Smooth muscle cell (in vitro differentiated cells): Measurements from ENCODE around the gene NCSTN. TPM values are rescaled to one million over a fixed set of nuclear protein-coding genes. Genes with fewer than 3 reads are reported as not detected.

Source experiments
- DNase-seq: peaks from one replicate; lab custom pipeline; 2025; ENCODE audit not compliant: unreplicated experiment; lab: John Stamatoyannopoulos, UW
- H2AFZ ChIP-seq: fragments of 200-600 bp; sonication (generic); 2 replicates; pipeline ENCODE4 v1.6.0; 2016; ENCODE audit warnings: antibody characterized with exemption, low read depth, mild to moderate bottlenecking
- H3F3A ChIP-seq: fragments of 200-600 bp; sonication (generic); 2 replicates; pipeline ENCODE4 v1.6.0; 2017; ENCODE audit warnings: antibody characterized with exemption, low read depth
- H3K27ac ChIP-seq: fragments of 200-600 bp; sonication (generic); 2 replicates; pipeline ENCODE4 v1.5.1; 2016; ENCODE audit warnings: low read depth, mild to moderate bottlenecking
- H3K27me3 ChIP-seq: fragments of 200-600 bp; sonication (generic); 2 replicates; pipeline ENCODE4 v1.6.1; 2016; ENCODE audit warnings: low read depth, mild to moderate bottlenecking
- H3K36me3 ChIP-seq: fragments of 200-600 bp; sonication (generic); 2 replicates; pipeline ENCODE4 v1.5.1; 2016; ENCODE audit warnings: low read depth
- H3K4me1 ChIP-seq: fragments of 200-600 bp; sonication (generic); 2 replicates; pipeline ENCODE4 v1.5.1; 2016; ENCODE audit warnings: low read depth
- H3K4me2 ChIP-seq: fragments of 200-600 bp; sonication (generic); 2 replicates; pipeline ENCODE4 v1.6.0; 2016; ENCODE audit warnings: mild to moderate bottlenecking
- H3K4me3 ChIP-seq: fragments of 200-600 bp; sonication (generic); 2 replicates; pipeline ENCODE4 v1.5.1; 2016; ENCODE audit warnings: mild to moderate bottlenecking
- H3K79me2 ChIP-seq: fragments of 200-600 bp; sonication (generic); 2 replicates; pipeline ENCODE4 v1.6.0; 2016; ENCODE audit warnings: low read depth, mild to moderate bottlenecking
- H3K9ac ChIP-seq: fragments of 200-600 bp; sonication (generic); 2 replicates; pipeline ENCODE4 v1.6.0; 2016; ENCODE audit warnings: low read depth
- H3K9me3 ChIP-seq: fragments of 200-600 bp; sonication (generic); replicated peaks from 2 replicates; pipeline ENCODE4 v1.5.1; 2016; ENCODE audit warnings: low read depth
- H4K20me1 ChIP-seq: fragments of 200-600 bp; sonication (generic); 2 replicates; pipeline ENCODE4 v1.6.0; 2016; ENCODE audit warnings: low read depth
- WGBS: methylation state at CpG from one replicate; pipeline ENCODE4 v1.1.7; 2016; ENCODE audit warnings: low lambda C conversion rate; 5-methylcytosine and 5-hydroxymethylcytosine counted together
- polyA plus RNA-seq: library from polyadenylated mRNA; unstranded; fragments of >200 nt; fragmentation: Nextera tagmentation; extraction: Ambion mirVana; gene quantifications from 2 replicates; pipeline ENCODE4 v1.2.1, GENCODE V29; 2016
- total RNA-seq: library from RNA; depleted of rRNA; stranded (reverse); fragments of >200 nt; gene quantifications from 2 replicates; pipeline ENCODE4 v1.2.3, GENCODE V29; 2014
- TF ChIP-seq, protein P1 (sequence below): fragments of 200-600 bp; sonication (generic); IDR thresholded peaks from 2 replicates; pipeline ENCODE4 v1.5.1; 2017; ENCODE audit warnings: borderline replicate concordance, mild to moderate bottlenecking, antibody characterized with exemption; ENCODE audit not compliant: insufficient read depth, poor library complexity, severe bottlenecking

Gene NCSTN
- total and polyA plus RNA-seq, 2 experiments from 2014 or later = 73.4 to 81.4 TPM

DNA sequence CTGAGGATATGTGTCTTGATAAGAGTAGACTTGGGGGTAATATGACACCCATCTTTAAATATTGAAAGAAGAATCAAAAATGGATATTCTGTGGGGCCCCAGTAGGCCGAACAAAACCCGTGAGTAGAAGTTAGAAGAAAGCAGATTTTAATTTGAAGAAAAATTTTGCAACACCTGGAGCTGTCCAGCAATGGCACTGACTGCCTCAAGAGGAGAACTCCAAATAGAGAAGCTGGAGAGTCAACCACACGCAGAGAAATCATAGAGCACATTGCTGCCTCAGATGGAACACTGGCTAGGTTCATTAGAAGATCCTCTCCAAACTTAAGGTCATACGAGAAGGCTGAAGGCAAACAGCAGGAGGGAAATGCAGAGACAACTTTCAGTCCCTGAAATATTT lies 30.5 kb downstream of the NCSTN start:
- Histone ChIP-seq H4K20me1 (no peaks in the 10 kb centered on the region), H3K9ac (no peak overlapping the region), H3K9me3 (no peaks in the 10 kb centered on the region), H3K27ac (no peak overlapping the region), H3K4me1 (peaks cover 10% of the 10 kb centered on the region), H3K79me2 (no peaks in the 10 kb centered on the region), H3K36me3 (no peaks in the 10 kb centered on the region), H2AFZ (no peak overlapping the region), H3F3A (no peaks in the 10 kb centered on the region), H3K27me3 (no peaks in the 10 kb centered on the region), H3K4me3 (no peak overlapping the region), H3K4me2 (no peak overlapping the region)
- WGBS = 94% methylated on average over 4 of the region's 4 CpGs
- no peak for DNase-seq
- TF ChIP-seq, protein P1, sequence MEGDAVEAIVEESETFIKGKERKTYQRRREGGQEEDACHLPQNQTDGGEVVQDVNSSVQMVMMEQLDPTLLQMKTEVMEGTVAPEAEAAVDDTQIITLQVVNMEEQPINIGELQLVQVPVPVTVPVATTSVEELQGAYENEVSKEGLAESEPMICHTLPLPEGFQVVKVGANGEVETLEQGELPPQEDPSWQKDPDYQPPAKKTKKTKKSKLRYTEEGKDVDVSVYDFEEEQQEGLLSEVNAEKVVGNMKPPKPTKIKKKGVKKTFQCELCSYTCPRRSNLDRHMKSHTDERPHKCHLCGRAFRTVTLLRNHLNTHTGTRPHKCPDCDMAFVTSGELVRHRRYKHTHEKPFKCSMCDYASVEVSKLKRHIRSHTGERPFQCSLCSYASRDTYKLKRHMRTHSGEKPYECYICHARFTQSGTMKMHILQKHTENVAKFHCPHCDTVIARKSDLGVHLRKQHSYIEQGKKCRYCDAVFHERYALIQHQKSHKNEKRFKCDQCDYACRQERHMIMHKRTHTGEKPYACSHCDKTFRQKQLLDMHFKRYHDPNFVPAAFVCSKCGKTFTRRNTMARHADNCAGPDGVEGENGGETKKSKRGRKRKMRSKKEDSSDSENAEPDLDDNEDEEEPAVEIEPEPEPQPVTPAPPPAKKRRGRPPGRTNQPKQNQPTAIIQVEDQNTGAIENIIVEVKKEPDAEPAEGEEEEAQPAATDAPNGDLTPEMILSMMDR = no peak

DNA sequence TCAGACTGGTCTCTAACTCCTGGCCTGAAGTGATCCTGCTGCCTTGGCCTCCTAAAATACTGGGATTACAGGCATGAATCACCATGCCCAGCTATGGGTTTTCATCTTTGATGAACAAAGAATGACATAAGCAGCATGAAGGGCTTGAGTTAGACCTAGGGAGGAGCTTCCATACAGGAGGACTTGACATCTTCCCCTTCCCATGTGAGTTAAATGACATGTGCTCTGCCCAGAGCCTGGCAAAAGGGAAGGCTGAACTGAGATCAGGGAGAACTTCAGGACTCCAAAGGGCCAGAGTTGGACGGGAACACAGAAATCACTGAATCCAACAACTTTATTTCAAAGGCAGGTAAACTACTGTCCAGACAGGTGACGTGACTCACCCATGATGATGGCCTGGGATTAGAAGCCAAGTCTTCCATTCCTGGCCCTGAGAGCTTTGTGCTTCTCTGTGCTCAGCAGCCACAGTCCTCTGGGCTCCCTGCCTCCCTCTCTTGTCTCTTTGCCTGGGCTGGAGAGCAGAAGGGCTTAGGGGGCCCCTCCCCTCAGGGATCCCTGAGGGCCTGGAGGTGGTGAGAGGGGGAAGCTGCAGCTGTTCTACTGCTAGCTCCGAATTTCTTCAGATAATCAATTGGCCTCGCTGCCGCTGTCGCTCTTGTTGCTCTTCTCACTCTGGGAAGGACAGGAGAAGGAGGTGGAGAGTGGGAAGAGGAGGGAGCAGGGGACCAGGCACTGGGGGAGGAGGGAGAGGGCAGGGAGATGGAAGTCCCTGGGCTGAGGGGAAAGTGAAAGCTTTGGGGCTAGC lies 31.3 kb downstream of the NCSTN start:
- H3K4me3 ChIP-seq = no peak overlapping the region
- H3K27ac ChIP-seq = no peak overlapping the region
- H3K27me3 ChIP-seq = no peaks in the 10 kb centered on the region
- no peak overlapping the region for H3K9ac ChIP-seq
- H3K36me3 ChIP-seq = no peaks in the 10 kb centered on the region
- H3K4me1 ChIP-seq = peaks cover 10% of the 10 kb centered on the region
- no peaks in the 10 kb centered on the region for H4K20me1 ChIP-seq
- H3K9me3 ChIP-seq = no peaks in the 10 kb centered on the region
- no peaks in the 10 kb centered on the region for H3K79me2 ChIP-seq
- DNase-seq = no peak
- no peak overlapping the region for H2AFZ ChIP-seq
- WGBS = 45% methylated on average over 6 of the region's 6 CpGs
- H3F3A ChIP-seq = no peaks in the 10 kb centered on the region
- TF ChIP-seq, protein P1 = no peak
- no peak overlapping the region for H3K4me2 ChIP-seq

DNA sequence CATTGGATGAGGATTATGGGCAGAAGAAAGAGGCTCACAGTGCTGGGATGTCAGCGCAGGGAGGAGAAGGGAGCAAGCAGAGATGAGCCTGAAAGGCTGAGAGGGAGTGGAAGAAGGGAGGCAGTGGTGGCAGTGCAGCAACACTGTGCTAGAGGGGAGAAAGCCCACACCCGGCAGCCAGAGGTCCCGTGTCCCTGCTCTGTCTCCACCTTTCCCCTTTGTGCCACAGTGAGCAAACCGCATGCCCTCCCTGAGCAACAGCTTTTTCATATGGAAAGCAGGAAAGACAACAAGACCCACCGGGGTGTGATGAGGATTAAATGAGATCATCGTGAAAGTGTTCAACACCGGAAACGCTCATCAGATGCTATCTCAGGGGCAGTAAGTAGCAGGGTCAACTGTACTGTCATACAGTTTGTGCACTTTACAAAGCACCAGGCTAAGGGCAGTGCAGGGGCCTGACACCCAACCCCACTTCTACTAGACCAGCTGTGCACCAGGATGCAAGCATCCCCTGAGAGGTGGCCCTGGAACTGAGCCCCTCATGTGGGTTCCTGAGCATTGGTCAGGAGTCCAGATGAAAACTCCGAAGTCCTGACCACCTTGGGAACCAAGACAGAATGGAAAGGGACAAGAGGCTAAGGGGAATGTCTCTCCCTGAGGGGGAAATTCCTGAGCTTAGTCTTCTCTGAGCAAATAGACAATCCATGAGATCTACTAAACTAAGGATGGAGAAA lies 32.8 kb downstream of the NCSTN start:
- Histone ChIP-seq H3K36me3 (no peaks in the 10 kb centered on the region), H3K9ac (no peak overlapping the region), H3K27ac (no peak overlapping the region), H3K4me3 (no peak overlapping the region), H3K4me2 (peak overlapping the region; percentile 55), H3K27me3 (no peaks in the 10 kb centered on the region), H4K20me1 (no peaks in the 10 kb centered on the region), H3K9me3 (no peaks in the 10 kb centered on the region), H3K79me2 (no peaks in the 10 kb centered on the region), H3F3A (no peaks in the 10 kb centered on the region), H3K4me1 (peaks cover 10% of the 10 kb centered on the region), H2AFZ (peak overlapping the region; percentile 37)
- TF ChIP-seq, protein P1 = no peak
- 15% methylated on average over 9 of the region's 9 CpGs for WGBS
- DNase-seq = no peak
